ENCODE measurements around the gene CSNK1A1L. TPM values are rescaled to one million over a fixed set of nuclear protein-coding genes. Genes with fewer than 3 reads are reported as not detected.

CSNK1A1L gene
- total and polyA plus RNA-seq, 10 donors, result not detected

DNA sequence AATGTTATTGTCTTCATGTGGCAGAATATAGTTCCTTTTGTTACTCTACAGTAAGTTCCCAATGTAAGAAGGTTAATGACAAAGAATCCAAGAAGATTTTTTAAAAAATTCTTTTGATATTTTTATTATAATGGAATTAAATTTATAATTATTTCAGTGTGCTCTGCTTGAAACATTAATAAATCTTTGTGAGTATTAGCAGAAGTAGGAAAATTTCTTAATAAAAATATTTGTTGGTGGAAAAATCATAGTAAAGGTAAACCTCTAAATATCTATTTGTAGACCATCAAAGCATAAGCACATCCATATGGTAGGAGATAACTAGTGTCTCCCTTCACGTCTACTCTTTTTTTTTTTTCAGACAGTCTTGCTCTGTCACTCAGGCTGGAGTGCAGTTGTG, 4.3 kb downstream of the CSNK1A1L start:
- intact Hi-C loops (cut with DNase I; ENCODE audit: low total_unique reads), result no loop called here
- no peak for DNase-seq
- Histone ChIP-seq H3K27ac (no peak overlapping the region), H3K4me3 (no peak overlapping the region), H3K9me3 (no peaks in the 10 kb centered on the region), H3K4me1 (no peaks in the 10 kb centered on the region), H3K27me3 (replicated peaks in 1 of 7) (peaks cover 0 to 7% (median 0%) of the 10 kb centered on the region in 7 donors), H3K36me3 (peaks cover 0 to 25% (median 0%) of the 10 kb centered on the region in 6 donors)
- TF ChIP-seq POLR2A (IDR thresholded peaks at IDR 0.05) (no peak), POLR2AphosphoS5 (IDR thresholded peaks at IDR 0.05) (no peak)
- TF ChIP-seq, protein P1, sequence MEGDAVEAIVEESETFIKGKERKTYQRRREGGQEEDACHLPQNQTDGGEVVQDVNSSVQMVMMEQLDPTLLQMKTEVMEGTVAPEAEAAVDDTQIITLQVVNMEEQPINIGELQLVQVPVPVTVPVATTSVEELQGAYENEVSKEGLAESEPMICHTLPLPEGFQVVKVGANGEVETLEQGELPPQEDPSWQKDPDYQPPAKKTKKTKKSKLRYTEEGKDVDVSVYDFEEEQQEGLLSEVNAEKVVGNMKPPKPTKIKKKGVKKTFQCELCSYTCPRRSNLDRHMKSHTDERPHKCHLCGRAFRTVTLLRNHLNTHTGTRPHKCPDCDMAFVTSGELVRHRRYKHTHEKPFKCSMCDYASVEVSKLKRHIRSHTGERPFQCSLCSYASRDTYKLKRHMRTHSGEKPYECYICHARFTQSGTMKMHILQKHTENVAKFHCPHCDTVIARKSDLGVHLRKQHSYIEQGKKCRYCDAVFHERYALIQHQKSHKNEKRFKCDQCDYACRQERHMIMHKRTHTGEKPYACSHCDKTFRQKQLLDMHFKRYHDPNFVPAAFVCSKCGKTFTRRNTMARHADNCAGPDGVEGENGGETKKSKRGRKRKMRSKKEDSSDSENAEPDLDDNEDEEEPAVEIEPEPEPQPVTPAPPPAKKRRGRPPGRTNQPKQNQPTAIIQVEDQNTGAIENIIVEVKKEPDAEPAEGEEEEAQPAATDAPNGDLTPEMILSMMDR (IDR thresholded peaks at IDR 0.05 in 8 of 11, conservative IDR thresholded peaks at IDR 0.05 in 3 of 11), result no peak
- 48 to 69% (median 61%) methylated on average over 1 of the region's 1 CpG for WGBS, 5 donors

DNA sequence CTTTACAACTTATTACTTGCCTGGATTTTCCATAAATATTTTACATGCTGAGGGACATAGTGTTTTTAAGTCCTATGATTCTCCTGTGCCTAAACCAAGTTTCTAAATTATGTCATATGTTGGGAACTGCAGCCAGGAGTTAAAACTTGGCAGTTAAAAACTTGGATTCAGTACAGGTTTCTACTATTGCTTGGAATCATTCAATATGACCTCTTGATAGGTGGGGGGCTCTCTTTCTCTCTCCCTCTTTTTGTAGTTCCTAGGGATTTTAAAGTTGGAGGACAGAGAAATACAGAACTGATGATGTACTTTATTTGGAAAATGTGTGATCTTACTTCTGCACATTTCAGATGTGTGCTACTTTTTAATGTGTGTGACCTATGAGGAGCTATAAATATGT, 4.7 kb downstream of the CSNK1A1L start:
- intact Hi-C loops (cut with DNase I; ENCODE audit: low total_unique reads), result no loop called here
- H3K4me3 ChIP-seq, result no peak overlapping the region
- no peaks in the 10 kb centered on the region for H3K9me3 ChIP-seq
- DNase-seq, result no peak
- no peak overlapping the region for H3K27ac ChIP-seq
- no peaks in the 10 kb centered on the region for H3K4me1 ChIP-seq
- TF ChIP-seq, protein P1 (IDR thresholded peaks at IDR 0.05 in 8 of 11, conservative IDR thresholded peaks at IDR 0.05 in 3 of 11), result no peak
- no peak for TF ChIP-seq POLR2AphosphoS5 (IDR thresholded peaks at IDR 0.05)
- TF ChIP-seq POLR2A (IDR thresholded peaks at IDR 0.05), result no peak
- H3K27me3 ChIP-seq (replicated peaks in 1 of 7), result peaks cover 0 to 7% (median 0%) of the 10 kb centered on the region in 7 donors
- H3K36me3 ChIP-seq, result peaks cover 0 to 22% (median 0%) of the 10 kb centered on the region in 6 donors

DNA sequence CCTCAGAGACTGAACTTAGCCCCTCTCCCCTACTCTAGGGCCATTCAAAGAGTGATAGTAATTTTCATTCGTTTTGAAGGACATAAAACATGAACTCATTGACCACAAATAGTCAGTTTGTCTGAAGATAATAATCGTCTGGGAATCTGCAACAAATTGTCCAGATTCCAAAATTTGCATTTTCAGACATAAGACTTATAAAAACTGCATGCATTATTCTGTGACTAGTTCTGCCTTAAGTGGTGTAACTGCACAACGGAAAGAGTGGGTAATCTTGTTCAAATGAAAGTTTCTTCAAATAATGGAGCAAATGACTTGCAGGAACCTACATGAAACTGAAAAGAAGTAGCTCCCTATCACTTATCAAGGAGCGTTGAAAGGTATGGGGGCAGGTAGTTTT, 8.4 kb downstream of the CSNK1A1L start:
- no peaks in the 10 kb centered on the region for H3K4me1 ChIP-seq
- no peak overlapping the region for H3K4me3 ChIP-seq
- H3K9me3 ChIP-seq, result no peaks in the 10 kb centered on the region
- no peaks in the 10 kb centered on the region for H3K36me3 ChIP-seq
- no peak for DNase-seq
- 69 to 81% (median 75%) methylated on average over 4 of the region's 4 CpGs for WGBS, 5 donors
- intact Hi-C loops (cut with DNase I; ENCODE audit: low total_unique reads), result no loop called here
- peak overlapping the region in 2 of 8 donors; percentile 5 to 25 for H3K27ac ChIP-seq
- TF ChIP-seq POLR2A (IDR thresholded peaks at IDR 0.05) (no peak), POLR2AphosphoS5 (IDR thresholded peaks at IDR 0.05) (no peak)
- TF ChIP-seq, protein P1 (IDR thresholded peaks at IDR 0.05 in 8 of 11, conservative IDR thresholded peaks at IDR 0.05 in 3 of 11), result no peak
- no peaks in the 10 kb centered on the region for H3K27me3 ChIP-seq (replicated peaks in 1 of 7)

DNA sequence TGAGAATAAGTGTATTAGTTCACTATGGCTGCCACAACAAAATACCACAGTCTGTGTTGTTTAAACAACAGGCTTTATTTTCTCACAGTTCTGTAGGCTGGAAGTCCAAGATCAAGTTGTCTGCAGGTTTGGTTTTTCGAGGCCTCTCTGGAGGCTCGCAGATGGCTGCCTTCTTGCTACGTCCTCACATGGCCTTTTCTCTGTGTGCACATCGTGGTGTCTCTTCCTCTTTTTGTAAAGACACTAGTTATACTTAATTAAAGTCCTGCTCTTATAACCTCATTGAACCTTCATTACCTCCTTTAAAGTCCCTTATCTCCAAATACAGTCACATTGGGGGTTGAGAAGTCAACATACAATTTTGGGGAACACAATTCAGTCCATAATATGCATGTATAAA, 10.6 kb downstream of the CSNK1A1L start:
- intact Hi-C loops (cut with DNase I; ENCODE audit: low total_unique reads), result no loop called here
- no peak for DNase-seq
- Histone ChIP-seq H3K36me3 (no peaks in the 10 kb centered on the region), H3K27me3 (replicated peaks in 1 of 7) (no peaks in the 10 kb centered on the region), H3K9me3 (no peaks in the 10 kb centered on the region), H3K4me3 (no peak overlapping the region), H3K27ac (peak overlapping the region in 1 of 8 donors; percentile 38), H3K4me1 (no peaks in the 10 kb centered on the region)
- TF ChIP-seq POLR2A (IDR thresholded peaks at IDR 0.05), result no peak
- TF ChIP-seq, protein P1 (IDR thresholded peaks at IDR 0.05 in 8 of 11, conservative IDR thresholded peaks at IDR 0.05 in 3 of 11), result no peak
- WGBS, 5 donors, result 62 to 79% (median 72%) methylated on average over 4 of the region's 4 CpGs

Data from spleen (tissue), 11 donors.